NOMO-1 treated with DMSO at 0.1 percent for 48 hours (cell line): ENCODE results near the gene C5orf58.

Source experiments
- DNase-seq: peaks from one replicate; lab custom pipeline; 2025; ENCODE audit not compliant: unreplicated experiment; lab: John Stamatoyannopoulos, UW

C5orf58 gene

DNA sequence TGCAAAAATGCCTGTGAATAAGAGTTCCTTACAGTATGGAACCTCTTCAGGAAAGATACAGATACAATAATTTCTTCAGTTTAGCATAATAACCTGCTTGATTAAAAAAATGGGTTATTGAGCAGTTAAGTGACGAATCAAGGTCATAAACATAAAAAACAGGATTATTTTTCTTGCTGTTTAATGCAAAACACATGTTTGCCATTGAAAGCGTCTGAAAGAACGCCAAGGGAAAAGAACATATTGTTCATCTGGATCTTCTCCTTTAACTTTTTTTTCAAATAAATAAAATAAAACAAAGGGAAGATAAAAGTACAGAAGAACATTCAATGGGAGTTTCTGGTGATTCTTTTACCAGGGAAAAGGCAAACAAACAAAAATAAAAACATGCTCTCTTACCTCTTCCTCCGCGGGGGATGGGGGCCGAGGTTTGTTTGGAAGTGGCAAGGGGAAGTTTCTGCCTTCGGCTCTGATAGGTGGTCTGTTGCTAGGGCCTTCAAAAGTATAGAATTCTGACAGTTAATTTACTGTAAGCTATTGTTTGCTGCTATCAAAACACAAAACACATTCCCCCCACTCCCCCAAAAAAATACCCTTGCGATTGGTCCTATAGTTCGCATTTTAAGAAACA, 20.1 kb downstream of the C5orf58 start:
- DNase-seq = no peak

- no peak for DNase-seq
Measured at GRCh38 chr5:170254056-170254455, 21.3 kb downstream of the C5orf58 start.

DNA sequence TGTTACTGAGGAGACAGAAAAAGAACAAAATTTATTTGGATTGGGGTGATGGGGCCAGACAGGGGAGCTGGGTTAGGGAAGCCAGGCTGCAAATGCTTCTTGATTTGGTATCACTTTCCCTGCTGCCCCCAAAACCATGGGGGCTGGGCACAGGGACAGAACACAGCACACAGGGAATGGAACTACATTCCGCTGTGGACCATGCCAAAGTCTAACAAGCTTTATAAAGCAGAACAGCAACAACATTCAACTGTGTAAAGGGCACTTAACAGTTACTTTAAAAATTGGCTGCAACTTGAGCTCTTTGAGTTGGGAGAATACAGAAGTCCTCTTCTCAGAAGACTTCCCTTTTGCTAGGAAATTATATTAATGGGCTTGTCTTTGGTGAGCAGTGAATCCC, 23.8 kb downstream of the C5orf58 start:
- no peak for DNase-seq

DNA sequence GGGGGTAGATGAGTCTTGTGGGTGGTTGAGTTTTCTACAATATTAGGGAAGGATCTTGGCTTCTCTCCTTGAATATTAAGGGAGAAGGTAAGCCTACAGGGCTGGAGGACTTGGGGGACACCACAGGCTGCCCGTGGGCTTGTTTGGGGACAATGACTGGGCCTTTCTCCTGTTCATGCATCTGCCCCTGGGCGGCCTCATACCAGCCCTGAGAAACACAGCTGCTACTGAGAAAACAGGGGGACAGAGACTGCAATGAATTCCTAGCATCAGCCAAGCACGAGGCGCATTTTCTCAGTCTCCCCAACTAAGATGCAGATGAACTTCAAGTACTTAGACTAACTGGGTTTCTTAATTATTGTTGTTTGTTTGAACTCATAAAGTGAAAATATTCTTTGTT, 24.6 kb downstream of the C5orf58 start:
- DNase-seq = no peak

DNA sequence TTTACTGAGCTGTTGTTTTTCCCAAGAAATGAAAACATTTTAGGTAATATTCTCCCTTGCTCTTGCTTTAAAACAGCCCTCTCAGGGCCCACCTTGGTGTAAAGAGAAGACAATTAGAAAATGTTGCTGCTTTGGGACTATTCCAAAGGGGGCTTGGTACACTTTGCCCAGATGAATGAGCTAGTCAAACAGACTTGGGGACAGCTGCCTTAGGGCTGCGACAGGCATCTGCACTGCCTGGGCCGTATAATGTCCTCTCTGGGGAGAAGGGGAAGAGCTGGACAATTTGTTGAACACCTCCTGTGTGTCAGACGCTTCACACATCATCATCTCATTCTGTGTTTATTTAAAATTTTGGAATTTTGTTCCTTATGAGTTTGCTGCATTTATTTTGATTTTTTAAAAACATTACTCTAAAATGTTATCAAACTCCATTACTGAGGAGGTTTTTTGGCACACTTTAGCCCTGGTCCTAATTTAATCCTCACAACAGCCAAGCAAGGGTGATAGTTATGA, 28.8 kb downstream of the C5orf58 start:
- DNase-seq = no peak

DNA sequence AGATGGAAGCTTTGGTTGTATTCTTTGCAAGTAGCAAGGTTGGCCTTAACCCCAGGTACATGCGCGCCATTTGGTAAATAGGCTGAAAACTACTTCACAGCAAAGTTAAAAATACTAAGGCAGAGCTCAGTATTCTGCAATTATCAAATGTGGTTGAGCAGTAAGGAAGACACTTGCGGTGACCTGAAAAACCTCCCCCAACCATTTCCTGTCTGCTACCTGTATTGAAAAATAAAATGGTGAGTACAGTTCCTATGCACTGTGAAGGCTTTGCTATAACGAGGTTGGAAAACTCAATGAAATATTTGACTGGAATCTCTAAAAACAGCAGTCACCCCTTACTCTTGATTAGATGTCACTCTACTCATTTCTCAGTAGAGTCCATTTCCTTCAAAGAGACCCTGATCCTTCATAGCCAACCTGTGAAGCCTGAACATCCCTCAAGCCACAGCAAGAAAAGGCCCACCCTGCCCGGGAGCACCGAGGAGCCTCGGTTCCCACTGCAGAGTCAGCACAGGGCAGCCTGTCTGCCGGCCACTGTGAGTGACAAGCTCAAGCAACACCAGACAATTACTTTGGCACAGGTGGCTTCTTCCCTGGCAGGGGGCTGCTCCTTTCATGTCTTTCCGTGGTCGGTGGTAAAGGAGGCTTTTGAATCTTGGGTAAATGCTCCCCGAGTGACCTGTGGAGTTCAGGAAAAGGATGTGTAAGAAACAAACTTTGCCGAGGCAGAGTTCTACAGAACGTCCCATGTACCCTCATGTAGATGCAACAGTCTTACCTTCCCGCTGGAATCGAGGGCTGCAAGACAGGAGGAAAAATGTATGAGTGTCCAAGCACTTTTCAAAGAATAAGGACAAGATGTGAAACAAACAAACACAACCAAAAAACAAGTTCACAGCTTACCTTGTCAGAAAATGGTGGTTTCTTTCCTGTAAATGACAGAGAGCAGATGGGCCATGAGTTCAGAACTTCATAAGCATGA, 29.6 kb downstream of the C5orf58 start:
- no peak for DNase-seq

GRCh38 chr5:170263906-170264305, 31.1 kb downstream of the C5orf58 start:
- DNase-seq = no peak

DNA sequence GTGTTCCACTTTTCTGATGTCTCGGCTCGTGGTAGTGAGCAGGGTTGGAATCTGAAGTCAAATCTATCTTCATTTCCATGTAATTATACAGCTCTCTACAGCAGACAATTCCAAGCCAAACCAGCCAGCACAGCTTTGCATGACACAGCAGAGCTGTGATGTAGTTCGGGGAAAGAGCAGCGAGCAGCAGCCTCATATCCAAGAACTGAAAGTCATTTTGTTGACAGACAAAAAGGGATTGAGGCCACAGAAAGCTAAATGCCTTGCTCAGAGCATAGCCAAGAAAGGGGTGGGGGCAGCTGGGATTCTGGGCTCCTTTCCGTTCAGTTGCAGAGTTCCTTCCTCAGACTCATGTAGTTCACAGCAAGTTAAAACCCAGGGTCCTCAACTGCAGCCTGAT, 32.7 kb downstream of the C5orf58 start:
- no peak for DNase-seq

DNA sequence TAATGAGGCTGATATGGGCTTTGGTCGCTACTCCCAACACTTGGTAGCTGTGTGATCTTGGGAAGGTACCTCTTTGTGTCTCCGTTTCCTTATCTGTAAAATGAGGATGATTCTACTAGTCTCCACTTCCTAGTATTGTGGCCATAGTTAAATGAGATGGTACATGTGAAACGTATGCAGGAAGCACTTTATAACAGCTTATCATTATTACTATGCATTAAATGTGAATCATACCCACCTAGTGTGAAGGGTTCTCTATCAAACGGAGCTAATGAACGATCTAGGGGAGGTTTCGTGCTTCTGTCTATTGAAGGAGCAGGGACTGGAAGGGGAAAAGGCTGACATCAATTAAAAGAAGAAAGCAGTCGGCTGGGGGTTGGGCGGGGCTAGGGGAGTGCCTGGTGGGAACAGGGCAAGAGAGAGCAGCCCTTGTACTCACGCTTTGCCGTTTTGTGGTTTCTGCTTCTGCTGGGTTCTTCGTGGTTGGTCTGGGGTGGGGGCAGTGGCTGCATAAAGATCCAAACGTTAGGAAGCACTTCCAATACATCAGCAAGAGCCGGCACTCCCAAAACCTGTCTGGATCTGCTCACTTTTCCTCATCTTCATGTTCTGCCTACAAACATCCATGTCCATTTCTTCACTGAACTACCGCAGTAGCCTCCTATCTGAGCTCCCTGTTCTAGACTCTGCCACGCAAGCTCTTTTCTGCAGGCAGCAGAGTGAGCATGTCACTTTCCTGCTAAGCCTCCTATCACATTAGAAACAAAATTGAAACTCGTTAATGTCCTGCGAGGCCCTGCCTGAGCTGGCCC, 34.0 kb downstream of the C5orf58 start:
- no peak for DNase-seq

DNA sequence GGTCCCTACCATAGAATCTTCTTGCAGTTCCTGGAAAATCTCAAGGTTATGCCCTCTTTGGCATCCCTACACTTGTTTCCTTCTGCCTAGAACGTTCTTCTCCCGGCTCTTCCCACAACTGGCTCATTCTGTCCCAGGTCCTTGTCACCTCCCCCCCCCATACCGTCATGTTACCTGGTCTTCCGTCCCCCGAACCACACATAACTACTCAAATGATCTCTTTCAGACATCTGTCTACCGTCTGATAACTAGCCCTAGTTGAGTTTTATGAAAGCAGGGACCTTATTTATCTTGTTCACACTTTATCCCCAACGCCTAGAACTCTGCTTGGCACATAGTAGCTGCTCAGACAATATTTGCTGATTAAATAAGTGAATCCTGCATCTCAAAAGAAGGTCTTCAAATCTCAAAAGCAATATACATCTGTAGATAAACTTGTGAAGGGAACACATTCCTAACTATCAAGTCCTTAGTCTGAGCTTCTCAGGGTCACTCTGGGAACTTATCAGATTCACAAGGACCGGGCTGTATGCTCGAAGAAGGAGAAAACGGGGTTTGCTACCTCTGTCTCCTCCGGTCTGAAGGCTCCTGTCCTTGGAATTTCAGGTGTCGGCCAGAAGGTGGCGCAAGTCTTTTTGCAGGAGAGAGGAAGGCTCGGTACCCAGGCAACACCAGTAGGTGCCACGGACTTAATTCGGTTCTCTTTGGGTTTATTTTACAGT, 34.8 kb downstream of the C5orf58 start:
- peak; percentile 89 for DNase-seq

- no peak for DNase-seq
Measured at GRCh38 chr5:170268153-170268689, 35.4 kb downstream of the C5orf58 start.

GRCh38 chr5:170268884-170269283, 36.1 kb downstream of the C5orf58 start:
- peak; percentile 84 for DNase-seq

GRCh38 chr5:170269579-170269978, 36.8 kb downstream of the C5orf58 start:
- peak; percentile 94 for DNase-seq

DNA sequence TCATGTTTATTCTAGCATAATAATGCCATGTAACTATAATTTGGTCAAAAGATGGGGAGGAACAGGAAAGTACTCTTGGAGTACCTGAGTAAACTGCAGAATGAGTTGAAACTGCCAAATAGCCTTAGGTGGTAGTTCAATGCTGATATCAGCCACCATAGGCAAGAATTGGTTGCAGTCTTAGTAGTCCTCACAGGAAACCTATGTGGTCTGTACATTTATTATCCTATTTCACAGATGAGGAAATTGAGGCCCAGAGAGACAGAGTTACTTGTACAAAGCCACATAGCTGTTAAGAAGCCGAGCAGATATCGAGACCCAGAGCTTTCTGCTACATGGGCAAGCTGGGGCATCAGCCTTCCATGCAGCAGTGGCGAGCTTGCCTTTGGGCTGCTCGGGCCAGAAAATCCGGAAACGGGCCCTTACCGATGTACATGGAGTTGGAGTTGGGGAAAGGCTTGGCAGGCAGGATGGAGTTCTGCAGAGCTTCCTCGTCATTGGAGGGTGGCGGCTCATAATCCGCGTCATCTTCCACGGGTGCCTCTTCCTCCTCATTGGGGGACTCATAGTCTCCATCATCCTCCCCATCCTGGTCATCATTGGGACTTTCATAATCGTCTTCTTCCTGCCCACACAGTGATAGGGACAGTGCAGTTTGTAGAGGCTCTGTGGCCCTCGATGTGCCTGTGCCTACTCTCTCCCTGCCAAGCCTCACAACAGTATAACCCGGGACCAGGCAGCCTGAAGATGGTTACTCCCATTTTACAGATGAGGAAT, 37.7 kb downstream of the C5orf58 start:
- no peak for DNase-seq

GRCh38 chr5:170273968-170274710, 41.4 kb downstream of the C5orf58 start:
- DNase-seq = peak; percentile 8

- no peak for DNase-seq
Measured at GRCh38 chr5:170275376-170275994, 42.7 kb downstream of the C5orf58 start.

- DNase-seq = no peak
Measured at GRCh38 chr5:170276140-170276539, 43.4 kb downstream of the C5orf58 start.

DNA sequence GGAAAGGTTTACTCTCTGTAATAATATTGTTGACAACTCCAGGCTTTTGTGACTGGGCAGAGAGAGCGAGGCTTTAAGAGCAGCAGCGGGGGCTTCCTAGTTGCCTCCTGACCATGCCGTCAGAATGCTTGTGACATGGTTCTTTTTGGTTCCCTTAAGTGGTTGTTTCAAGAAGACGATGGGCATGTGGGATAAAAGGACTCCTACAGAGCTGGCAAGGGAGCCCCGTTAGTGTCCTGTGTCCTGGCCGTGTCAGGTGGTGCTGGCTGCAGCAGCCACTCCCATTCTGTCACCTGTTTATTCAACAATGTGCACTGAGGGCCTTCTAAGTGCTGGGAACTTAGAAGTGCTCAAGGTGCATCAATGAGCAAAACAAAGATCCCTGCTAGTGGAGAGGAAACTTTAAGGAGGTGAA, 45.1 kb downstream of the C5orf58 start:
- DNase-seq = peak; percentile 10
